Mucosa of rectum (tissue), 2 donors: ENCODE results near the gene ASXL2.
"Not testable (repeated sequence)": the region's sequence is repeated elsewhere in the genome, so short reads cannot be mapped to it uniquely, and the experiment has no call there.

ENCODE experiments used
- H3K27ac ChIP-seq, 2 donors: one replicate each; pipeline ENCODE4 v1.7.0; 2013; ENCODE audit warnings: inconsistent platforms in 2 of 2, low read depth in 2 of 2, low read length in 2 of 2
- H3K27me3 ChIP-seq, 2 donors: one replicate each; pipeline ENCODE4 v1.7.0; 2013; ENCODE audit warnings: low read length in 2 of 2; ENCODE audit not compliant: control insufficient read depth in 2 of 2, insufficient read depth in 2 of 2
- H3K36me3 ChIP-seq, 2 donors: one replicate each; pipeline ENCODE4 v1.7.0; 2013; ENCODE audit warnings: low read length in 2 of 2; ENCODE audit not compliant: control insufficient read depth in 2 of 2, insufficient read depth in 2 of 2
- H3K4me1 ChIP-seq, 2 donors: one replicate each; pipeline ENCODE4 v1.7.0; 2013; ENCODE audit warnings: low read length in 2 of 2, mild to moderate bottlenecking in 1 of 2; ENCODE audit not compliant: control insufficient read depth in 2 of 2, insufficient read depth in 2 of 2
- H3K4me3 ChIP-seq, 2 donors: one replicate each; pipeline ENCODE4 v1.7.0; 2013; ENCODE audit warnings: low read length in 2 of 2
- H3K9ac ChIP-seq, 2 donors: one replicate each; pipeline ENCODE4 v1.7.0; 2013; ENCODE audit warnings: low read length in 2 of 2, low read depth in 1 of 2, mild to moderate bottlenecking in 1 of 2
- H3K9me3 ChIP-seq, 2 donors: one replicate each; pipeline ENCODE4 v1.7.0; 2013; ENCODE audit warnings: low read length in 2 of 2; ENCODE audit not compliant: control insufficient read depth in 2 of 2
- donor health status: healthy.
- donor health status: Normal muscosa, but diverticular disease.

ASXL2 gene

DNA sequence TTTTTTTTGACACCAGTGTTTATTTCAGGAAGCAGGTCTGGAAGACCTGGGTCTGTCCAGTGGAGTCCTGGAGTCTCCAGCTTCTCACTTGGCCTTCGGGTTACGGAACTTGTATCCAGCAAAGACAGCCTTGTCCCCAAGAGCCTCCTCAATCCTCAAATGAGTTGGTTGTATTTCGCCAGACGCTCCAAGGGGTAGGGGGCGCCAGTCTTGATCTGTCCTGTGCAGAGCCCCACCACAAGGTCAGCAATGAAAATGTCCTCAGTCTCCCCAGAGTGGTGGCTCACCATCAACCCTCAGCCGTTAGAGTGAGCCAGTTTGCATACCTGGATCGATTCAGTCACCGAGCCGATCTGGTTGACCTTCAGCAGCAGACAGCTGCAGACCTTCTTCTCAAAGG lies 21.9 kb downstream of the ASXL2 start:
- no peaks in the 10 kb centered on the region for H3K27me3 ChIP-seq
- H3K9me3 ChIP-seq: no peaks in the 10 kb centered on the region
- H3K4me1 ChIP-seq: peaks cover 4 to 8% of the 10 kb centered on the region in 2 donors
- peaks cover 0 to 3% of the 10 kb centered on the region in 2 donors for H3K36me3 ChIP-seq
- H3K4me3 ChIP-seq: no peak overlapping the region
- H3K27ac ChIP-seq: no peak overlapping the region
- no peak overlapping the region for H3K9ac ChIP-seq

DNA sequence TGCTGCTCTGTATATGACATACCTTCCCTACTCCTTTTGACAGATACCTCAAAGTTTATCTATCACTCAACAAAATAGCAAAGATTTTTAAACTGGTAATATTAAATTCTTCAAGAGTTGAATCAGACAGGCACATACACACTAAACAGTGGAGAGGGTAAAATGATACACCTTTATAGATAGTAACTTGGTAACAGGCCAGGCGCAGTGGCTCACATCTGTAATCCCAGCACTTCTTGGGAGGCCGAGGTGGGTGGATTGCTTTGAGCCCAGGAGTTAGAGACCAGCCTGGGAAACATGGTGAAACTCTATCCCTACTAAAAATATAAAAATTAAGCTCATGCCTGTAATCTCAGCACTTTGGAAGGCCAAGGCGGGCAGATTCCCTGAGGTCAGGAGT lies 23.2 kb downstream of the ASXL2 start:
- Histone ChIP-seq H3K4me1 (peaks cover 4 to 8% of the 10 kb centered on the region in 2 donors), H3K9ac (no peak overlapping the region), H3K27ac (no peak overlapping the region), H3K36me3 (peaks cover 0 to 3% of the 10 kb centered on the region in 2 donors), H3K27me3 (no peaks in the 10 kb centered on the region), H3K9me3 (no peaks in the 10 kb centered on the region), H3K4me3 (no peak overlapping the region)

DNA sequence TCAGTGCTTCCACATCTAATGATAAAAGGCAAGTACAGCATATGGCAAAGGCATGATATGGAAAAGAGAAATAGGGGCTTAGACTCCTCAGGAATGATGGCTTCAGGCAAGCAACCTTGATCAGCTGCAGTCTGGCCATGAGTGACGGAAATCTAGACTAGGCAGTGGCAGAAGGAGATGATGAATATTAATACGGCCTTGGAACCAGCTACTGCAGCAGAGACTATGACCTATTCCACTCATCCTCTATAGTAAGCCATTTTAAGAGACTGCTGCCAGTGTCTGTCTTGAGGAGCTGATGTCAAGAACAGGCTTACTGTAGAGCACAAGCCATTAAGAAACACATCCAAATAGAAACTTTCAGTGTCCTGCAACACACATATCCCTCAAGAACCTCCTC lies 23.7 kb downstream of the ASXL2 start:
- Histone ChIP-seq H3K4me3 (no peak overlapping the region), H3K9me3 (no peaks in the 10 kb centered on the region), H3K36me3 (peaks cover 0 to 3% of the 10 kb centered on the region in 2 donors), H3K27me3 (no peaks in the 10 kb centered on the region), H3K27ac (no peak overlapping the region), H3K9ac (no peak overlapping the region), H3K4me1 (peaks cover 4 to 7% of the 10 kb centered on the region in 2 donors)

DNA sequence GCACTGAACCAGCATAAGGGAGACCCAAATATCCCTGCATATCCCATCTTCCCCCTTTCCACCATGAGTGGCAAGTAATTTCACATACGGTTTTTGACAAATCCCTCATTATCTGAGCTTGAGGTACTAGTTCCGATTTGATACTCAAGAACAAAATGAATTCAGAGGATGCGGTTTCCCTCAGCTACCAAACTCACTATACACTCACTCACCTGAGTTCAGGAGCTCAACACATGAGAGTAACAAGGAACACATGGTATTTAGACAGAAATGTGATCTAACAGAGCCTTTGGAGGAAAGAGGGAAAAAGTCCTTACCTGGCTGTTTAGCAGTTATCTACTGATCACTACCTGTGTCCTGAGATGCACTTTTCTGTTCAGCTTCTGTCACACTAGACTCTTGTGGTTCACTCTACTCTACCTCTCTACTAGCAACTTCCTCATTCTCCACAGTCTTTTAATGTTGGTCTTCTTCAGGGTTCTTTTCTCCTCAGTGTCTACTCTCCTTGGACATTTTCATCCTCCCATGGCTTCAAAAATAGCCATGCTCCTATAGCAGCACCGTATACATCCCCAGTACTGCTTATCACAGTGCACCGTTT lies 25.1 kb downstream of the ASXL2 start:
- Histone ChIP-seq H3K9me3 (no peaks in the 10 kb centered on the region), H3K27ac (no peak overlapping the region), H3K27me3 (no peaks in the 10 kb centered on the region), H3K4me3 (no peak overlapping the region), H3K4me1 (peaks cover 4 to 5% of the 10 kb centered on the region in 2 donors), H3K36me3 (peaks cover 0 to 3% of the 10 kb centered on the region in 2 donors), H3K9ac (no peak overlapping the region)

DNA sequence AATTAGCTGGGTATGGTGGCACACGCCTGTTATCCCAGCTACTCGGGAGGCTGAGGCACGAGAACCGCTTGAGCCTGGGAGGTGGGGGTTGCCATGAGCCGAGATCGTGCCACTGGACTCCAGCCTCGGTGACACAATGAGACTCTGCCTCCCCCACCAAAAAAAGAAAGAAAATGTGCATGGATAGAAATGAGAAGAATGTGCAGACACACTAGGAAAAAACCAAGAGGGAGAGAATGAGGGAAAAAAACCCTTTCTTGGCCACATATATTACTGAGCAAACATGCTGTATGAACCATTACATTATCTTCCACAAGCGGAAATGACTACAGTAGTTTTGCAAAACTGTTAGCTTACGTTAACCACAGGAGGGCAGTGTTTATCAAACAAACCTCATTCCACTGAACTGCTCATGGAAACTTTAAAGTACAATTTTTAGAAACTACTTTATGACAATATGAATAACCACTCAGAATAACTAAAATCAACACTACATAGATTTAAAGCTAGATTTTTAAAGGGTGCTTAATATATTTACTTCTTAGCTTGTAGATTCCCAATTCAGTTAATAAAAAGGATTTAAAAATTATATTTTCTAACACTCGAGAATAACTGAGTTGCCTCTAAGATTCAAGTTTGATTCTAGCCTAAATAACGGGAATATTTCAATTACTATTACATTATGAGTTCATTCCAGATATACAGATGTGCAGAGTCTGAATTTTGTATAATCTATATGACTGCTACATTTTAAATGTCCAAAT lies 26.4 kb downstream of the ASXL2 start:
- peaks cover 4 to 5% of the 10 kb centered on the region in 2 donors for H3K4me1 ChIP-seq
- H3K27ac ChIP-seq: peak overlapping the region; percentile 15 to 26
- H3K36me3 ChIP-seq: peaks cover 0 to 3% of the 10 kb centered on the region in 2 donors
- no peaks in the 10 kb centered on the region for H3K9me3 ChIP-seq
- peak overlapping the region in 1 of 2 donors; percentile 8 for H3K4me3 ChIP-seq
- peak overlapping the region in 1 of 2 donors; percentile 17 for H3K9ac ChIP-seq
- H3K27me3 ChIP-seq: no peaks in the 10 kb centered on the region

DNA sequence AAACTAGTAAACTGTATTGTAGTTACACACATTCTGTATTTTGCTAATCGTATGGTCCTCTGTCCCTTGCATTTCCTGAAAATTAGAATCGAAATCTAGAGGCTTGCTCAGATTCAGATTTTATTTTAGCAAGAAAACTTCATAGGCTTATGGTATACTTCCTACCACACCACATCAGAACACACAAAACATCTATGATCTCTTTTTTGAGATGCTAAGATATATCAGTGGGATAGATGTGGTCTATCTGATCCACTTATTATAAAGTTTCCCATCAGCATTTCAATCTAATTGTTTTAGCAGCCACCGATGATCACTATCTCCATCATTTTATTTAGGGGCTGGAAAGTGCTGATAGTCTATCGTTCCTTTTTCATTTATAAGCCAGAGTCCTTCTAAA lies 27.9 kb downstream of the ASXL2 start:
- H3K4me1 ChIP-seq, H3K27me3 ChIP-seq, H3K9ac ChIP-seq, H3K27ac ChIP-seq, H3K4me3 ChIP-seq, H3K9me3 ChIP-seq, H3K36me3 ChIP-seq: not testable (repeated sequence)

DNA sequence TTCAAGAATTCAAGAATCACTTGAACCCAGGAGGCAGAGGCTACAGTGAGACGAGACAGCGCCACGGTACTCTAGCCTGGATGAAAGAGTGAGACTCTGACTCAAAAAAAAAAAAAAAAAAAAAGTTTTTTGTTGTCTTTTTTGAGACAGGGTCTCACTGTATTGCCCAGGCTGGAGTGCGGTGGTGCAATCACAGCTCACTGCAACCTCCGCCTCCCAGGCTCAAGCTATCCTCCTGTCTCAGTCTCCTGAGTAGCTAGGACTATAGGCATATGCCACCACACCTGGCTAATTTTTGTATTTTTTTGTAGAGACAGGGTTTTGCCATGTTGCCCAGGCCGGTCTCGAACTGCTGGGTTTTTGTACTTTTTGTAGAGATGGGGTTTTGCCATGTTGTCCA lies 28.9 kb downstream of the ASXL2 start:
- H3K4me1 ChIP-seq, H3K27ac ChIP-seq, H3K9me3 ChIP-seq, H3K4me3 ChIP-seq, H3K27me3 ChIP-seq, H3K9ac ChIP-seq, H3K36me3 ChIP-seq: not testable (repeated sequence)

DNA sequence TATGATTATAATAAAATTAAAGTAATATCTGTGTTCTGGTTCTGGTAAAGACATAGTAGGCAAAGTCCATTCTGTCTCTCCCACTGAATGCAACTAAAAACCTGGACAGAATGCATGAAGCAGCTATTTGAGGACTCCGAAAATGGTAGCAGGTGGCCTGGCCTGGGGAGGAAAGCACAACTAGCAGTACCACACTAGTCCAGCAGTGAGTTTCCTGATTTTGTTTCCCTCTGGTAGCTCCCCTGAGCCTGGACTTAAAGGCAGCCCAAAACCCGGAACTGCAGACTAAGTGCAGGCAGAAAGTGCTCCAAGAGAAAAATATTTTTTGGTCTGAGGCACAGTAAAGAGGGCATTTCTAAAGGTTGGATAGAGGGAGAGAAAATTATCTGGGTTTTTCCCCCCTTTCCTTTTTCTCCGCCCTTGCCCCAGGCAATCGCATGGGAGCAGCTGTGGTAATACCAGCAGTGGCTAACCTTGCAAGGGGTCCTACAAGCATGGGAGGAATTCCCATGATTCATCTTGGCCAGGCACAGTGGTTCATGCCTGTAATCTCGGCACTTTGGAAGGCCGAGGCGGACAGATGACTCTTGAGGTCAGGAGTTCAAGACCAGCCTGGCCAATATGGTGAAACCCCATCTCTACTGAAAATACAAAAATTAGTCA lies 32.3 kb downstream of the ASXL2 start:
- Histone ChIP-seq H3K9ac (no peak overlapping the region), H3K27ac (no peak overlapping the region), H3K9me3 (no peaks in the 10 kb centered on the region)

DNA sequence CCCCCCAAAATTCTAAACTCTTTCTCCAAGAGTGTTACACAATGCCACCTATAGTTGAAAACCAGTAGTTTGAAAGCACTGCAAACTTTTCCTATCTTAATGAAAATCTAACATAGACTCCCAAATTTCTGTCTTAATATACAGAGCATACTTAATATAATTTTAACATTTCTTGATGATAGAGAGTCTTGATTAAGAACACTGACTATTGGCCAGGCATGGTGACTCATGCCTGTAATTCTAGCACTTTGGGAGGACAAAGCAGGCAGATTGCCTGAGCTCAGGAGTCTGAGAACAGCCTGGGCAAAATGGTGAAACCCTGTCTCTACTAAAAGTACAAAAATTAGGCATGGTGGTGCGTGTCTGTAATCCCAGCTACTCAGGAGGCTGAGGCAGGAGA lies 34.2 kb downstream of the ASXL2 start:
- Histone ChIP-seq H3K9ac (no peak overlapping the region), H3K27me3 (no peaks in the 10 kb centered on the region), H3K4me1 (no peaks in the 10 kb centered on the region), H3K36me3 (peaks cover 9 to 22% of the 10 kb centered on the region in 2 donors), H3K4me3 (no peak overlapping the region), H3K27ac (no peak overlapping the region), H3K9me3 (no peaks in the 10 kb centered on the region)

More for the DNA sequence above, 32.3 kb downstream of the ASXL2 start:
- Histone ChIP-seq H3K36me3 (peaks cover 9 to 19% of the 10 kb centered on the region in 2 donors), H3K27me3 (no peaks in the 10 kb centered on the region), H3K4me3 (no peak overlapping the region), H3K4me1 (no peaks in the 10 kb centered on the region)

DNA sequence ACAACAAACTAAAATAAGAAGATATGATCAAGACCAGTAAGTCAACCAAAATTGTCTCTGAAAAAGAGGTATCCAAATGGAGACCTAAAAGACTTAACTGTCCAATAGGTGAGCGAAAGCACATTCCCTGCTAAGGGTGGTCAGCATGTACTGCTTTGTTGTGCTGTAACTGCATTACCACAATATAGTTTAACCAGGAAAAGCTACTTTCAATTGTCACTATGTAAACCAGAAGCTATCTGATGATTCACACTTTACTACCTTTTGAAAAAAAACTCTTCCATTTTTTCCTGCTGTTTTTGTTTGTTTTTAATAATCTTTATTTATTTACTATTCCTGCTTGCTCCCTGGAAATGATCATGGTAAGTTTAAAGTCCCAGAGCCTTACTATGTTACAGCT lies 36.1 kb downstream of the ASXL2 start:
- H3K4me1 ChIP-seq: no peaks in the 10 kb centered on the region
- no peaks in the 10 kb centered on the region for H3K9me3 ChIP-seq
- H3K36me3 ChIP-seq: peaks cover 12 to 22% of the 10 kb centered on the region in 2 donors
- no peak overlapping the region for H3K9ac ChIP-seq
- no peaks in the 10 kb centered on the region for H3K27me3 ChIP-seq
- H3K27ac ChIP-seq: no peak overlapping the region
- no peak overlapping the region for H3K4me3 ChIP-seq
